Superior temporal gyrus (tissue), 1 donor: ENCODE data around the gene LPIN3.

Experiments used
- DNase-seq: peaks from one replicate; pipeline ENCODE4 v3.0.0-alpha.2; 2016; ENCODE audit errors: extremely low spot score

Gene LPIN3

GRCh38 chr20:41327178-41327577 lies 13.4 kb upstream of the LPIN3 start:
- no peak for DNase-seq

GRCh38 chr20:41329435-41330342 lies 10.9 kb upstream of the LPIN3 start:
- DNase-seq: no peak

- no peak for DNase-seq
These were observed 10.3 kb upstream of the LPIN3 start for GRCh38 chr20:41330343-41330720.

- DNase-seq: no peak
These were observed 9.7 kb upstream of the LPIN3 start for GRCh38 chr20:41330941-41331340.

- no peak for DNase-seq
These were observed 8.9 kb upstream of the LPIN3 start for GRCh38 chr20:41331731-41332130.

GRCh38 chr20:41334036-41334435 lies 6.6 kb upstream of the LPIN3 start:
- DNase-seq: no peak

- DNase-seq: no peak
These were observed 5.9 kb upstream of the LPIN3 start for GRCh38 chr20:41334443-41335421.

- DNase-seq: no peak
These were observed 5.0 kb upstream of the LPIN3 start for GRCh38 chr20:41335591-41335990.

GRCh38 chr20:41336711-41337492 lies 3.7 kb upstream of the LPIN3 start:
- no peak for DNase-seq

GRCh38 chr20:41339957-41340326 lies 679 bp upstream of the LPIN3 start:
- peak; percentile 87 for DNase-seq

GRCh38 chr20:41342474-41343464 lies 2.1 kb downstream of the LPIN3 start:
- no peak for DNase-seq

- no peak for DNase-seq
These were observed 3.9 kb downstream of the LPIN3 start for GRCh38 chr20:41344477-41344876.

- DNase-seq: no peak
These were observed 4.5 kb downstream of the LPIN3 start for GRCh38 chr20:41344938-41345728.

GRCh38 chr20:41345729-41346067 lies 5.1 kb downstream of the LPIN3 start:
- no peak for DNase-seq

- no peak for DNase-seq
These were observed 7.2 kb downstream of the LPIN3 start for GRCh38 chr20:41347523-41348429.

GRCh38 chr20:41348430-41349172 lies 8.0 kb downstream of the LPIN3 start:
- no peak for DNase-seq

GRCh38 chr20:41349266-41349665 lies 8.6 kb downstream of the LPIN3 start:
- no peak for DNase-seq

- no peak for DNase-seq
These were observed 9.3 kb downstream of the LPIN3 start for GRCh38 chr20:41349943-41350342.
